HepG2 (cell line): ENCODE data around the gene PRRC1. TPM values are rescaled to one million over a fixed set of nuclear protein-coding genes. Genes with fewer than 3 reads are reported as not detected.

Experiments used
- CC2D1A ChIP-seq: sonication (generic); formaldehyde crosslinking; IDR thresholded peaks from 2 replicates; pipeline ENCODE4 v1.8.1; 2023; ENCODE audit warnings: mild to moderate bottlenecking, missing genetic modification reagents
- PITX1 ChIP-seq: sonication (generic); formaldehyde crosslinking; IDR thresholded peaks from 2 replicates; pipeline ENCODE4 v1.5.1; 2020; ENCODE audit warnings: mild to moderate bottlenecking, missing genetic modification reagents
- RBM22 ChIP-seq: fragments of 200-400 bp; formaldehyde crosslinking; optimal IDR thresholded peaks from 2 replicates; pipeline ENCODE3; 2017; ENCODE audit warnings: mild to moderate bottlenecking, low read length, moderate library complexity
- SALL2 ChIP-seq: sonication (generic); formaldehyde crosslinking; IDR thresholded peaks from 2 replicates; pipeline ENCODE4 v1.8.1; 2023; ENCODE audit warnings: mild to moderate bottlenecking, missing genetic modification reagents, inconsistent platforms
- TAF1 ChIP-seq: sonication (generic); formaldehyde crosslinking; IDR thresholded peaks from 2 replicates; pipeline ENCODE4 v1.4.0; 2020; ENCODE audit warnings: missing genetic modification reagents
- TCF12 ChIP-seq, 2 experiments: fragments of 450-650 bp in 1 of 2; sonication (generic) in 1 of 2; formaldehyde crosslinking in 1 of 2; IDR thresholded peaks; 2 replicates each; pipeline versions ENCODE4 v1.6.1 to v1.8.0; 2017 to 2022; ENCODE audit warnings: antibody characterized with exemption in 1 of 2, mild to moderate bottlenecking in 1 of 2, missing genetic modification reagents in 1 of 2, moderate library complexity in 1 of 2
- ZNF552 ChIP-seq: sonication (generic); formaldehyde crosslinking; IDR thresholded peaks from 2 replicates; pipeline ENCODE4 v1.9.0; 2022; ENCODE audit warnings: missing genetic modification reagents, mild to moderate bottlenecking, borderline replicate concordance
- ZNF776 ChIP-seq: sonication (generic); formaldehyde crosslinking; IDR thresholded peaks from 2 replicates; pipeline ENCODE4 v1.4.0; 2020; ENCODE audit warnings: mild to moderate bottlenecking, missing genetic modification reagents
- polyA plus RNA-seq, 8 experiments: library from polyadenylated mRNA; depleted of rRNA in 3 of 8; stranded (reverse) in 7 of 8; unstranded in 1 of 8; fragments of >200 nt; fragmentation: Illumina TruSeq in 4 of 8; extraction: Trizol in 4 of 8; gene quantifications; 2 replicates each; pipeline versions ENCODE4 v1.2.1 to v1.2.3, GENCODE V29; 2011 to 2016; ENCODE audit warnings: low read depth in 4 of 8, missing spikeins in 1 of 8, mixed read lengths in 1 of 8; ENCODE audit not compliant: insufficient read depth in 1 of 8
- total RNA-seq, 5 experiments: library from RNA; depleted of rRNA; stranded (reverse); fragments of >200 nt; fragmentation: Illumina TruSeq; extraction: Trizol; gene quantifications; 2 replicates each; pipeline ENCODE4 v1.2.3, GENCODE V29; 2016; ENCODE audit warnings: low read depth in 1 of 5
- TF ChIP-seq, protein P1 (sequence below): sonication (generic); formaldehyde crosslinking; IDR thresholded peaks from 2 replicates; pipeline ENCODE4 v1.5.0; 2020; ENCODE audit warnings: mild to moderate bottlenecking, missing genetic modification reagents, borderline replicate concordance
- TF ChIP-seq, protein P2 (sequence below): sonication (generic); formaldehyde crosslinking; IDR thresholded peaks from 2 replicates; pipeline ENCODE4 v1.5.0; 2020; ENCODE audit warnings: missing genetic modification reagents, mild to moderate bottlenecking, borderline replicate concordance
- TF ChIP-seq, protein P3 (sequence below): sonication (generic); formaldehyde crosslinking; IDR thresholded peaks from 2 replicates; pipeline ENCODE4 v1.8.0; 2022; ENCODE audit warnings: missing genetic modification reagents, mild to moderate bottlenecking, moderate library complexity, borderline replicate concordance
- TF ChIP-seq, protein P4 (sequence below), 2 experiments: fragments of 450-650 bp in 1 of 2; sonication (generic) in 1 of 2; formaldehyde crosslinking in 1 of 2; IDR thresholded peaks; 2 replicates each; pipeline versions ENCODE4 v1.6.1 to v1.8.0; 2016 to 2022; ENCODE audit warnings: antibody characterized with exemption in 1 of 2, mild to moderate bottlenecking in 1 of 2, missing genetic modification reagents in 1 of 2

Gene PRRC1
- total and polyA plus RNA-seq, 2 of the 13 experiments (the other 11 are each of a cell fraction or from before 2014, with no cell fraction given) = 48.5 to 51.9 TPM

GRCh38 chr5:127517480-127518318, at the start of gene PRRC1 (continued):
- TF ChIP-seq, protein P1, sequence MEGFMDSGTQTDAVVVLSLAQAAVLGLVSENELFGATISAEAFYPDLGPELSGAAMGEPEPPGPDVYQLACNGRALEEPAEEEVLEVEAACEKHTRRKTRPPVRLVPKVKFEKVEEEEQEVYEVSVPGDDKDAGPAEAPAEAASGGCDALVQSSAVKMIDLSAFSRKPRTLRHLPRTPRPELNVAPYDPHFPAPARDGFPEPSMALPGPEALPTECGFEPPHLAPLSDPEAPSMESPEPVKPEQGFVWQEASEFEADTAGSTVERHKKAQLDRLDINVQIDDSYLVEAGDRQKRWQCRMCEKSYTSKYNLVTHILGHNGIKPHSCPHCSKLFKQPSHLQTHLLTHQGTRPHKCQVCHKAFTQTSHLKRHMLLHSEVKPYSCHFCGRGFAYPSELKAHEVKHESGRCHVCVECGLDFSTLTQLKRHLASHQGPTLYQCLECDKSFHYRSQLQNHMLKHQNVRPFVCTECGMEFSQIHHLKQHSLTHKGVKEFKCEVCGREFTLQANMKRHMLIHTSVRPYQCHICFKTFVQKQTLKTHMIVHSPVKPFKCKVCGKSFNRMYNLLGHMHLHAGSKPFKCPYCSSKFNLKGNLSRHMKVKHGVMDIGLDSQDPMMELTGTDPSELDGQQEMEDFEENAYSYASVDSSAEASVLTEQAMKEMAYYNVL (CRISPR knock-in tag) = peak; percentile 82
- TF ChIP-seq, protein P2, sequence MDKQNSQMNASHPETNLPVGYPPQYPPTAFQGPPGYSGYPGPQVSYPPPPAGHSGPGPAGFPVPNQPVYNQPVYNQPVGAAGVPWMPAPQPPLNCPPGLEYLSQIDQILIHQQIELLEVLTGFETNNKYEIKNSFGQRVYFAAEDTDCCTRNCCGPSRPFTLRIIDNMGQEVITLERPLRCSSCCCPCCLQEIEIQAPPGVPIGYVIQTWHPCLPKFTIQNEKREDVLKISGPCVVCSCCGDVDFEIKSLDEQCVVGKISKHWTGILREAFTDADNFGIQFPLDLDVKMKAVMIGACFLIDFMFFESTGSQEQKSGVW (CRISPR knock-in tag) = no peak
- TF ChIP-seq RBM22 = peak; percentile 30
- TF ChIP-seq TCF12 (IDR thresholded peaks at IDR 0.05) = no peak
- 0 out of 2 replicates have a peak, but pooled peaks have one; percentile 69 for TF ChIP-seq TCF12 (CRISPR knock-in tag; IDR thresholded peaks at IDR 0.05)
- TF ChIP-seq, protein P3, sequence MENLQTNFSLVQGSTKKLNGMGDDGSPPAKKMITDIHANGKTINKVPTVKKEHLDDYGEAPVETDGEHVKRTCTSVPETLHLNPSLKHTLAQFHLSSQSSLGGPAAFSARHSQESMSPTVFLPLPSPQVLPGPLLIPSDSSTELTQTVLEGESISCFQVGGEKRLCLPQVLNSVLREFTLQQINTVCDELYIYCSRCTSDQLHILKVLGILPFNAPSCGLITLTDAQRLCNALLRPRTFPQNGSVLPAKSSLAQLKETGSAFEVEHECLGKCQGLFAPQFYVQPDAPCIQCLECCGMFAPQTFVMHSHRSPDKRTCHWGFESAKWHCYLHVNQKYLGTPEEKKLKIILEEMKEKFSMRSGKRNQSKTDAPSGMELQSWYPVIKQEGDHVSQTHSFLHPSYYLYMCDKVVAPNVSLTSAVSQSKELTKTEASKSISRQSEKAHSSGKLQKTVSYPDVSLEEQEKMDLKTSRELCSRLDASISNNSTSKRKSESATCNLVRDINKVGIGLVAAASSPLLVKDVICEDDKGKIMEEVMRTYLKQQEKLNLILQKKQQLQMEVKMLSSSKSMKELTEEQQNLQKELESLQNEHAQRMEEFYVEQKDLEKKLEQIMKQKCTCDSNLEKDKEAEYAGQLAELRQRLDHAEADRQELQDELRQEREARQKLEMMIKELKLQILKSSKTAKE (CRISPR knock-in tag) = no peak
- TF ChIP-seq, protein P4, sequence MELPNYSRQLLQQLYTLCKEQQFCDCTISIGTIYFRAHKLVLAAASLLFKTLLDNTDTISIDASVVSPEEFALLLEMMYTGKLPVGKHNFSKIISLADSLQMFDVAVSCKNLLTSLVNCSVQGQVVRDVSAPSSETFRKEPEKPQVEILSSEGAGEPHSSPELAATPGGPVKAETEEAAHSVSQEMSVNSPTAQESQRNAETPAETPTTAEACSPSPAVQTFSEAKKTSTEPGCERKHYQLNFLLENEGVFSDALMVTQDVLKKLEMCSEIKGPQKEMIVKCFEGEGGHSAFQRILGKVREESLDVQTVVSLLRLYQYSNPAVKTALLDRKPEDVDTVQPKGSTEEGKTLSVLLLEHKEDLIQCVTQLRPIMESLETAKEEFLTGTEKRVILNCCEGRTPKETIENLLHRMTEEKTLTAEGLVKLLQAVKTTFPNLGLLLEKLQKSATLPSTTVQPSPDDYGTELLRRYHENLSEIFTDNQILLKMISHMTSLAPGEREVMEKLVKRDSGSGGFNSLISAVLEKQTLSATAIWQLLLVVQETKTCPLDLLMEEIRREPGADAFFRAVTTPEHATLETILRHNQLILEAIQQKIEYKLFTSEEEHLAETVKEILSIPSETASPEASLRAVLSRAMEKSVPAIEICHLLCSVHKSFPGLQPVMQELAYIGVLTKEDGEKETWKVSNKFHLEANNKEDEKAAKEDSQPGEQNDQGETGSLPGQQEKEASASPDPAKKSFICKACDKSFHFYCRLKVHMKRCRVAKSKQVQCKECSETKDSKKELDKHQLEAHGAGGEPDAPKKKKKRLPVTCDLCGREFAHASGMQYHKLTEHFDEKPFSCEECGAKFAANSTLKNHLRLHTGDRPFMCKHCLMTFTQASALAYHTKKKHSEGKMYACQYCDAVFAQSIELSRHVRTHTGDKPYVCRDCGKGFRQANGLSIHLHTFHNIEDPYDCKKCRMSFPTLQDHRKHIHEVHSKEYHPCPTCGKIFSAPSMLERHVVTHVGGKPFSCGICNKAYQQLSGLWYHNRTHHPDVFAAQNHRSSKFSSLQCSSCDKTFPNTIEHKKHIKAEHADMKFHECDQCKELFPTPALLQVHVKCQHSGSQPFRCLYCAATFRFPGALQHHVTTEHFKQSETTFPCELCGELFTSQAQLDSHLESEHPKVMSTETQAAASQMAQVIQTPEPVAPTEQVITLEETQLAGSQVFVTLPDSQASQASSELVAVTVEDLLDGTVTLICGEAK (IDR thresholded peaks at IDR 0.05) = no peak
- TF ChIP-seq, protein P4 (CRISPR knock-in tag; IDR thresholded peaks at IDR 0.05) = peak; percentile 72
- TF ChIP-seq CC2D1A (CRISPR knock-in tag) = no peak
- peak; percentile 29; the same call in 1 of the 2 replicates for TF ChIP-seq PITX1
- TF ChIP-seq TAF1 (CRISPR knock-in tag) = peak; percentile 88
- peak; percentile 93 for TF ChIP-seq ZNF776 (CRISPR knock-in tag)
- TF ChIP-seq SALL2 (CRISPR knock-in tag) = peak; percentile 63; the same call in 1 of the 2 replicates
- TF ChIP-seq ZNF552 (CRISPR knock-in tag) = peak; percentile 72; the same call in 1 of the 2 replicates
